B cell (primary cell): ENCODE data around the gene KCNK4. TPM values are rescaled to one million over a fixed set of nuclear protein-coding genes. Genes with fewer than 3 reads are reported as not detected.
A peak's percentile ranks its signal among the peaks of the same experiment; 100 is the strongest.

Experiments used
- ATAC-seq: fragments of 200-7000 bp; cut with Tn5 transposase; one replicate; pipeline ENCODE4 v1.10.0; 2021; ENCODE audit warnings: low read depth, mild to moderate bottlenecking, moderate number of reproducible peaks, moderate library complexity
- CTCF ChIA-PET: fragments of 350-600 bp; sonication (Branson Sonifier 250); formaldehyde crosslinking; loops from one replicate; lab custom pipeline; 2021; ENCODE audit warnings: antibody characterized with exemption, inconsistent platforms; lab: Charles Lee
- POLR2A ChIA-PET: fragments of 350-600 bp; sonication (Branson Sonifier 250); formaldehyde crosslinking; loops from one replicate; lab custom pipeline; 2021; ENCODE audit warnings: antibody characterized with exemption; lab: Charles Lee
- DNase-seq: peaks from one replicate; pipeline ENCODE4 v3.0.0; 2013
- H2AFZ ChIP-seq: 2 replicates; pipeline ENCODE4 v1.6.1; 2012; ENCODE audit warnings: mild to moderate bottlenecking, low read depth, low read length; ENCODE audit not compliant: insufficient read depth, poor library complexity, severe bottlenecking
- H3K27ac ChIP-seq, 2 donors: 1 replicate in 1 of 2; 2 replicates in 1 of 2; pipeline ENCODE4 v1.5.1; 2012 to 2013; ENCODE audit warnings: low read length in 2 of 2, mild to moderate bottlenecking in 2 of 2, moderate library complexity in 1 of 2
- H3K27me3 ChIP-seq, 4 experiments: fragments of 200-600 bp in 1 of 4; sonication (generic) in 1 of 4; replicated peaks in 1 of 4; 1 replicate in 2 of 4; 2 replicates in 2 of 4; pipeline versions ENCODE4 v1.6.1 to v1.7.0; 2013 to 2016; ENCODE audit warnings: low read length in 3 of 4, mild to moderate bottlenecking in 2 of 4, mixed read lengths in 1 of 4, moderate library complexity in 1 of 4; ENCODE audit not compliant: insufficient read depth in 4 of 4, control insufficient read depth in 3 of 4; ENCODE audit errors: control extremely low read depth in 1 of 4
- H3K36me3 ChIP-seq, 2 experiments: replicated peaks in 1 of 2; 1 replicate in 1 of 2; 2 replicates in 1 of 2; pipeline versions ENCODE4 v1.6.1 to v1.7.1; 2013; ENCODE audit warnings: low read length in 1 of 2; ENCODE audit not compliant: insufficient read depth in 2 of 2, control insufficient read depth in 1 of 2; ENCODE audit errors: control extremely low read depth in 1 of 2, extremely low read depth in 1 of 2
- H3K4me1 ChIP-seq, 2 donors: fragments of 200-600 bp in 1 of 2; sonication (generic) in 1 of 2; 1 replicate in 1 of 2; 2 replicates in 1 of 2; pipeline versions ENCODE4 v1.5.1 to v1.6.1; 2013 to 2017; ENCODE audit warnings: low read length in 2 of 2; ENCODE audit not compliant: control insufficient read depth in 2 of 2, insufficient read depth in 2 of 2
- H3K4me2 ChIP-seq: replicated peaks from 2 replicates; pipeline ENCODE3; 2012; ENCODE audit warnings: mild to moderate bottlenecking, low read depth, low read length; ENCODE audit not compliant: poor library complexity, severe bottlenecking
- H3K4me3 ChIP-seq, 5 experiments: fragments of 200-600 bp in 1 of 5; sonication (generic) in 1 of 5; 1 replicate in 3 of 5; 2 replicates in 2 of 5; pipeline versions ENCODE4 v1.5.1 to v1.7.0; 2011 to 2016; ENCODE audit warnings: low read length in 4 of 5, mild to moderate bottlenecking in 4 of 5, low read depth in 2 of 5, control low read depth in 1 of 5, moderate library complexity in 1 of 5; ENCODE audit not compliant: insufficient read depth in 1 of 5; ENCODE audit errors: control extremely low read depth in 1 of 5, extremely low read depth in 1 of 5
- H3K79me2 ChIP-seq: fragments of 200-600 bp; sonication (generic); one replicate; pipeline ENCODE4 v1.6.0; 2016; ENCODE audit warnings: low read length; ENCODE audit not compliant: control insufficient read depth, insufficient read depth
- H3K9ac ChIP-seq: fragments of 200-600 bp; sonication (generic); 2 replicates; pipeline ENCODE4 v1.6.1; 2017; ENCODE audit warnings: mild to moderate bottlenecking, low read length, moderate library complexity
- H3K9me3 ChIP-seq, 3 donors: one replicate each; pipeline versions ENCODE4 v1.6.1 to v1.7.1; 2013; ENCODE audit warnings: low read length in 2 of 3; ENCODE audit not compliant: control insufficient read depth in 2 of 3, insufficient read depth in 1 of 3; ENCODE audit errors: control extremely low read depth in 1 of 3
- H4K20me1 ChIP-seq: 2 replicates; pipeline ENCODE4 v1.6.0; 2012; ENCODE audit warnings: mild to moderate bottlenecking, low read length; ENCODE audit not compliant: insufficient read depth, control insufficient read depth, poor library complexity, severe bottlenecking
- H3K27ac Mint-ChIP-seq: one replicate; pipeline ENCODE4 v1.8.0; 2021; ENCODE audit warnings: mixed read lengths
- H3K27me3 Mint-ChIP-seq: one replicate; pipeline ENCODE4 v1.8.0; 2021; ENCODE audit warnings: mixed read lengths
- H3K4me1 Mint-ChIP-seq: one replicate; pipeline ENCODE4 v1.8.0; 2021; ENCODE audit warnings: mixed read lengths
- H3K4me3 Mint-ChIP-seq: one replicate; pipeline ENCODE4 v1.8.0; 2021; ENCODE audit warnings: mixed read lengths
- H3K9me3 Mint-ChIP-seq: one replicate; pipeline ENCODE4 v1.8.0; 2022; ENCODE audit warnings: mixed read lengths; ENCODE audit not compliant: insufficient read depth
- EZH2 ChIP-seq: IDR thresholded peaks from 2 replicates; pipeline ENCODE4 v1.6.1; 2012; ENCODE audit warnings: borderline replicate concordance, low read depth, mild to moderate bottlenecking, moderate library complexity, low read length; ENCODE audit not compliant: insufficient read depth, poor library complexity, severe bottlenecking
- WGBS: methylation state at CpG from one replicate; pipeline ENCODE4 v1.1.5; 2013; ENCODE audit warnings: missing lambda C conversion rate; ENCODE audit not compliant: insufficient coverage; 5-methylcytosine and 5-hydroxymethylcytosine counted together
- intact Hi-C: fragments of 100-400 bp; cut with micrococcal nuclease; formaldehyde crosslinking; loops from one replicate; pipeline ENCODE4 v1.10.0; 2022
- polyA plus RNA-seq: library from polyadenylated mRNA; depleted of rRNA; stranded (reverse); fragments of >200 nt; gene quantifications from 2 replicates; pipeline ENCODE4 v1.2.3, GENCODE V29; 2012
- total RNA-seq, 2 donors: library from RNA; stranded (reverse); fragments of 120-200 nt in 1 of 2; gene quantifications; 1 replicate in 1 of 2; 2 replicates in 1 of 2; pipeline versions ENCODE4 v1.2.3 to v1.2.4, GENCODE V29; 2013 to 2022
- TF ChIP-seq, protein P1 (sequence below): fragments of 200-600 bp; IDR thresholded peaks from one replicate; pipeline ENCODE4 v1.8.0; 2022; ENCODE audit warnings: antibody characterized with exemption, mild to moderate bottlenecking

Gene KCNK4
- total and polyA plus RNA-seq, 2 donors (not counting 1 experiment from before 2014, with no cell fraction given) = 0.32 TPM; not detected in 1

DNA sequence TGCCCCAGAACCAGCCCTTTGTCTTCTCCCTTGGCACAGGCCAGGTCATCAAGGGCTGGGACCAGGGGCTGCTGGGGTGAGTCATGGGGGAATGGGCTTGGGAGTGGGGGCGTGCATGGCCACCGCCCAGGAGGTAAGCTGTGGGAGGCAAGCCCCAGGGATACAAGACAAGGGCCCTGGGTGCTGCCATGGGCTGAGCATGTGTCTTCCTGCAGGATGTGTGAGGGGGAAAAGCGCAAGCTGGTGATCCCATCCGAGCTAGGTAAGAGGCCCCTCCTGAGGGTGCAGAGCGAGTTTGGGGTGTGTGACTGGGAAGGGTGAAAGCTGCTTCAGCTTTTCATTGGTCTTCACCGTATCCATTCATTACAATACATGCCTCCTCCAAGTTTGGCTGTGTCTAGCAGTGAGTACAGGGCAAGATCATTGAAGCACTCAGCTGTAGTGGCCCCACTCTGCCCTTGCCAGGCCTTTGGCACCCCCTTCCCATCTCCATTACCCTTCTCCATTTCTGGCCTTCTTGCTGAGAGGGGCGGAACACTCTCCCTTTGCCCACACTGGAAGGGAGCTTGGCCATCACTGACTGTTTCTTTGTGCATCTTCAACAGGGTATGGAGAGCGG, 47.8 kb upstream of the KCNK4 start:
- Histone ChIP-seq H3K27me3 (no peaks in the 10 kb centered on the region), H3K36me3 (peaks cover 0 to 18% of the 10 kb centered on the region in 2 experiments), H3K4me3 (no peak overlapping the region), H3K4me2 (no peak overlapping the region), H2AFZ (no peak overlapping the region), H3K4me1 (peaks cover 28 to 65% of the 10 kb centered on the region in 2 donors), H3K9ac (no peak overlapping the region), H3K27ac (no peak overlapping the region), H3K9me3 (no peaks in the 10 kb centered on the region), H3K79me2 (peaks cover 9% of the 10 kb centered on the region), H4K20me1 (peaks cover 7% of the 10 kb centered on the region)
- peak overlapping the region; percentile 66 for H3K4me3 Mint-ChIP-seq
- no peaks in the 10 kb centered on the region for H3K27me3 Mint-ChIP-seq
- ATAC-seq (no peak), DNase-seq (no peak)
- WGBS = 86% methylated on average over 3 of the region's 8 CpGs
- H3K27ac Mint-ChIP-seq = peak overlapping the region; percentile 65
- intact Hi-C loops = no loop called here
- ChIA-PET POLR2A (interaction anchor here (0.6 to 3.4 kb wide), 5 partner anchors 10 to 38 kb away, joined by 3 to 22 read pairs (median 4); partner anchors contain the start of genes NUDT22 and TRPT1), CTCF (interaction anchor here (0.9 to 10.4 kb wide), 8 partner anchors 10 to 112 kb away, joined by 3 to 141 read pairs (median 5); partner anchors contain the start of genes FERMT3, NUDT22 and TRPT1)
- TF ChIP-seq EZH2 = no peak
- TF ChIP-seq, protein P1, sequence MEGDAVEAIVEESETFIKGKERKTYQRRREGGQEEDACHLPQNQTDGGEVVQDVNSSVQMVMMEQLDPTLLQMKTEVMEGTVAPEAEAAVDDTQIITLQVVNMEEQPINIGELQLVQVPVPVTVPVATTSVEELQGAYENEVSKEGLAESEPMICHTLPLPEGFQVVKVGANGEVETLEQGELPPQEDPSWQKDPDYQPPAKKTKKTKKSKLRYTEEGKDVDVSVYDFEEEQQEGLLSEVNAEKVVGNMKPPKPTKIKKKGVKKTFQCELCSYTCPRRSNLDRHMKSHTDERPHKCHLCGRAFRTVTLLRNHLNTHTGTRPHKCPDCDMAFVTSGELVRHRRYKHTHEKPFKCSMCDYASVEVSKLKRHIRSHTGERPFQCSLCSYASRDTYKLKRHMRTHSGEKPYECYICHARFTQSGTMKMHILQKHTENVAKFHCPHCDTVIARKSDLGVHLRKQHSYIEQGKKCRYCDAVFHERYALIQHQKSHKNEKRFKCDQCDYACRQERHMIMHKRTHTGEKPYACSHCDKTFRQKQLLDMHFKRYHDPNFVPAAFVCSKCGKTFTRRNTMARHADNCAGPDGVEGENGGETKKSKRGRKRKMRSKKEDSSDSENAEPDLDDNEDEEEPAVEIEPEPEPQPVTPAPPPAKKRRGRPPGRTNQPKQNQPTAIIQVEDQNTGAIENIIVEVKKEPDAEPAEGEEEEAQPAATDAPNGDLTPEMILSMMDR = no peak
- H3K9me3 Mint-ChIP-seq = no peaks in the 10 kb centered on the region
- H3K4me1 Mint-ChIP-seq = peaks cover 54% of the 10 kb centered on the region

DNA sequence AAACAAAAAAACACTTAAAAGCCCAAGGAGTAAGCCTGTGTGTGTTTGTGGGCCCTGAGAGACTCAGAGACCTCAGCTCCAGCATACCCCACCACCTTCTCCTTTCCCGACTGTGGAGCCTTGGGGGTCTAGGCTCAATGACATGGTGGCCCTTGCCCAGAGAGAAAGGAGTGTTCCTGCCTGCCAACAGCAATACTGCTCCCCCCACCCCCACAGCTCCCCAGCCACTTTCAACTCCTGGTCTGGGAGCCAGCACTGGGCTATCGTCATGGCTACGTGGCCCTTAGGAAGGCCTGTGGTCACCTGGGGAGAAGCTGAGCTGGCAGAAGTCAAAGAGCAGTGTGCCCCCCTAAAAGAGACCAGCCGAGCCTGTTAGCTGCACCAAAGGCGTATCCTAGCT, 47.0 kb upstream of the KCNK4 start:
- Histone ChIP-seq H3K4me3 (no peak overlapping the region), H2AFZ (no peak overlapping the region), H3K27ac (no peak overlapping the region), H3K4me2 (no peak overlapping the region), H4K20me1 (peaks cover 7% of the 10 kb centered on the region), H3K79me2 (peaks cover 9% of the 10 kb centered on the region), H3K36me3 (peaks cover 0 to 11% of the 10 kb centered on the region in 2 experiments), H3K4me1 (peaks cover 28 to 57% of the 10 kb centered on the region in 2 donors), H3K9ac (no peak overlapping the region), H3K9me3 (no peaks in the 10 kb centered on the region), H3K27me3 (no peaks in the 10 kb centered on the region)
- peak overlapping the region; percentile 39 for H3K4me3 Mint-ChIP-seq
- intact Hi-C loops = no loop called here
- ChIA-PET CTCF (interaction anchor here (1.0 to 10.4 kb wide), 7 partner anchors 11 to 57 kb away, joined by 3 to 141 read pairs (median 5); partner anchors contain the start of genes FERMT3, NUDT22 and TRPT1), POLR2A (interaction anchor here (0.6 to 3.4 kb wide), 8 partner anchors 10 to 1409 kb away, joined by 3 to 22 read pairs (median 4); partner anchors contain the start of genes NUDT22, TRPT1 and VEGFB)
- peaks cover 46% of the 10 kb centered on the region for H3K4me1 Mint-ChIP-seq
- peak overlapping the region; percentile 53 for H3K27ac Mint-ChIP-seq
- no peak for DNase-seq
- H3K27me3 Mint-ChIP-seq = no peaks in the 10 kb centered on the region
- ATAC-seq = no peak
- no peaks in the 10 kb centered on the region for H3K9me3 Mint-ChIP-seq
- 90% methylated on average over 3 of the region's 5 CpGs for whole genome bisulfite sequencing
- TF ChIP-seq, protein P1 = no peak
- TF ChIP-seq EZH2 = no peak
